GM18526 (cell line): ENCODE data around the gene FBLN5.

Experiments
- POLR2A ChIP-seq: IDR thresholded peaks from 3 replicates; pipeline ENCODE4 v1.6.1; 2011; ENCODE audit not compliant: insufficient read length; ENCODE audit errors: extremely low read depth

FBLN5 gene

GRCh38 chr14:91927191-91927590 lies 20.3 kb downstream of the FBLN5 start:
- TF ChIP-seq POLR2A: no peak

GRCh38 chr14:91926131-91926890 lies 21.2 kb downstream of the FBLN5 start:
- no peak for TF ChIP-seq POLR2A

- TF ChIP-seq POLR2A: no peak
Measured at GRCh38 chr14:91925727-91926121, 21.8 kb downstream of the FBLN5 start.

GRCh38 chr14:91925001-91925726 lies 22.3 kb downstream of the FBLN5 start:
- TF ChIP-seq POLR2A: no peak

- TF ChIP-seq POLR2A: no peak
Measured at GRCh38 chr14:91920526-91920925, 27.0 kb downstream of the FBLN5 start.

GRCh38 chr14:91919814-91920213 lies 27.7 kb downstream of the FBLN5 start:
- TF ChIP-seq POLR2A: no peak

- TF ChIP-seq POLR2A: no peak
Measured at GRCh38 chr14:91918186-91918883, 29.2 kb downstream of the FBLN5 start.

- no peak for TF ChIP-seq POLR2A
Measured at GRCh38 chr14:91912035-91912434, 35.5 kb downstream of the FBLN5 start.

GRCh38 chr14:91911474-91912032 lies 35.9 kb downstream of the FBLN5 start:
- no peak for TF ChIP-seq POLR2A

- TF ChIP-seq POLR2A: no peak
Measured at GRCh38 chr14:91910196-91910595, 37.3 kb downstream of the FBLN5 start.

GRCh38 chr14:91906374-91906773 lies 41.1 kb downstream of the FBLN5 start:
- TF ChIP-seq POLR2A: no peak

GRCh38 chr14:91904956-91905645 lies 42.4 kb downstream of the FBLN5 start:
- TF ChIP-seq POLR2A: no peak

GRCh38 chr14:91904483-91904882 lies 43.0 kb downstream of the FBLN5 start:
- TF ChIP-seq POLR2A: no peak

GRCh38 chr14:91903070-91903469 lies 44.4 kb downstream of the FBLN5 start:
- no peak for TF ChIP-seq POLR2A

- no peak for TF ChIP-seq POLR2A
Measured at GRCh38 chr14:91902336-91902735, 45.2 kb downstream of the FBLN5 start.
